Effector CD4-positive, alpha-beta T cell (primary cell): Measurements from ENCODE around the gene VWA3A.
"Not testable (repeated sequence)": the region's sequence is repeated elsewhere in the genome, so short reads cannot be mapped to it uniquely, and the experiment has no call there.

ENCODE experiments used
- DNase-seq: peaks from one replicate; pipeline ENCODE4 v3.0.0-alpha.2; 2020

The VWA3A gene

DNA sequence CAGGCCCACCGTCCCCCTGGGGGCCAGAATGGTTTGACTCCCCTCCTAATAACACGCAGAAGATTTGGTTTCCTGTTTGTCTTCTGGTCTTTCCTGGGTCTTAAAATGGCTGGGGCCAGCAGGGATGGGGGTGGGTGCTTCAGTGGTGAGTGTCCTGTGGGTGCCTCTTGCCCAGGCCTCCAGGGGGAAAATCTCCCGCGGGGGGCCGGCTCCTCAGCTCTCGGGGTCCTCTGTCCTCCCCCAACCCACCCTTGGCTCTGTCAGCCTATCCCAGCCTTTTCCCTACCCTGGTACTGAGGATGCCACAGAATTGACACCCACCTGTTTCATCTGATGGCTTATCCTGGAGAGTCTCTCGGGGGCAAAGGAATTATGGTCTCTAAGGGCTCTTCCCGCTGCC lies 46.1 kb downstream of the VWA3A start:
- no peak for DNase-seq

DNA sequence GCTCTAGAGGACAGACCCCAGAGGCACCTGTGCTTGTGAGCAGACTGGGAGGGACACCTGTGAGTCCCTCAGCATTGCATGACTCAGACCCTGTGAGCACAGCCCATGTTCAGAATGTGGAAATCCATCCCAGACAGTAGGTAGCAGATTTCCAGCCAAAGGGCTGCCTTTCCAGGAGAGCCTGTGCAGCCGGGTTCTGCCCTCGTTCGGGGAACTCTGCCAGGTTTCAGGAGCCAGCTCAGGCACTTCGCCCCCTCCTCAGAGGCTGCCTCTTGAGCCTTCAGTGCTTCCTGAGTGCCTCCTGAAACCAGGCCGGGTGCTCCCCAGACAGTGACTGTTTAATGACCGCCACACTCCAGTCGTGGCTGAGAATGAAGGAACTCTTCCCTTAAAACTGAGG lies 46.7 kb downstream of the VWA3A start:
- DNase-seq = no peak

DNA sequence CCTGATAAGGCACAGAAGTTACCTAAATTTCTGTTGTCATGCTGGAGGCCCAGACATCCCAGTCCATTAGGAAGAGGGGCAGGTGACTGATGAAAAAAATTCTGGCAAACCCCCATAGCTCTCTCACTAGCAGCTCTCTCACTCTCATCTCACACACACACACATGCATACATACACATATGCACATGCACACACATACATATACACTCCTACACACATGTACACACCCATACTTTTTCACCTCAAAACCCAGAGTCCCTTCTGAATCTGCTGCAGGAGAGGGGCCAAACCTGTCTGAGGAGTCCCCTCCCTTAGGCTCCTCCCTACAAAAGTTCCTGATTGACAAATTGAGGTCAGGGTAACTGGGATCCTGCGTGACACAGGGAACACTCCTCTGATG lies 47.4 kb downstream of the VWA3A start:
- DNase-seq = no peak

DNA sequence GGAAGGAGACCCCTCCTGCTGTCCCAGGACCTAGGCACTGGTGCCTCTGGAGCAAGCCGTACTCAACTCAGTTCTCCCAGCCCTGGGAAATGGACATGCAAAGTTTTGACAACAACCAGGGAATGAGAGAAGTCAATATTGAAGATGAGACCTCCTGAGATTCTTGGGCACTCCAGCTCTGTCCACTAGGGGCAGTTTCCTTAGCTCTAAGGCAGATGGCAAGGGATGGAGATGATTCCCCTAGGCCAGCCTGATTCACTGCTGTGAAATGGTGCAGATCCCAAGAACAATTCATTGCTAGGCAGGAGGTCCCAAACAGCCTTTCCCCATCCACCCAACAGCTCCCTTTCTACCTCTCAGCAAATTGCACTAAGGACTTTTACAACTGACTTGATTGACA lies 49.4 kb downstream of the VWA3A start:
- no peak for DNase-seq

DNA sequence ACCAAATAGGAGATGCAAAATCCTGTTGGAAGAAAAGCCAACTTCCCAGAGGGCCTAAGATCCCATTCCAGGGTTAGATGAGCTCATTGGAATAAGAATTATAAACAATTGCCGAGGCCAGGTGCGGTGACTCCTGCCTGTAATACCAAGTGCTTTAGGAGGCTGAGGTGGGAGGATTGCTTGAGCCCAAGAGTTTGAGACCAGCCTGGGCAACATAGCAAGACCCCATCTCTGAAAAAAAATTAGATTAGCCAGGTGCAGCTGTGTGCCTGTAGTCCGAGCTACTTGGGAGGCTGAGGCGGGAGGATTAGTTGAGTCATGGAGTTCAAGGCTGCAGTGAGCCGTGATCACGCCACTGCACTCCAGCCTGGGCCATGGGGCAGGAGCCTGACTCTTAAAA lies 52.2 kb downstream of the VWA3A start:
- no peak for DNase-seq

DNA sequence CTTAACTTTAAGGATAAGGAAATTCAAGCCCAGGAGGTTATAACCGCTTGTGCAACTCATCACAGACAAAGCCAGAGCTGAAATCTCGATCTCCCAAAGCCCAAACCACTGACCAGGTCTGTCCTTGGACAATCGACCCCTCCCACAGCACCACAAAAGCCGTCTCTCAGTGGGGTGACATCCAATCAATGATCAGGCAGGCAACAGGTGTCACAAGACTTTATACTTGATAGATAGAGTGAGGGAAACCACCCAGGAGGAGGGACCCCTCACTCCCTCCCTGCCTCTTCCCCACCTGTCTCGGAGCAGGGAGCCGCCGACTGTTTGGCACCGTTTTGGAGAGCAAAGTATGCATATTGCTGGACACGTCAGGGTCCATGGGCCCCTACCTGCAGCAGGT lies 55.5 kb downstream of the VWA3A start:
- no peak for DNase-seq

DNA sequence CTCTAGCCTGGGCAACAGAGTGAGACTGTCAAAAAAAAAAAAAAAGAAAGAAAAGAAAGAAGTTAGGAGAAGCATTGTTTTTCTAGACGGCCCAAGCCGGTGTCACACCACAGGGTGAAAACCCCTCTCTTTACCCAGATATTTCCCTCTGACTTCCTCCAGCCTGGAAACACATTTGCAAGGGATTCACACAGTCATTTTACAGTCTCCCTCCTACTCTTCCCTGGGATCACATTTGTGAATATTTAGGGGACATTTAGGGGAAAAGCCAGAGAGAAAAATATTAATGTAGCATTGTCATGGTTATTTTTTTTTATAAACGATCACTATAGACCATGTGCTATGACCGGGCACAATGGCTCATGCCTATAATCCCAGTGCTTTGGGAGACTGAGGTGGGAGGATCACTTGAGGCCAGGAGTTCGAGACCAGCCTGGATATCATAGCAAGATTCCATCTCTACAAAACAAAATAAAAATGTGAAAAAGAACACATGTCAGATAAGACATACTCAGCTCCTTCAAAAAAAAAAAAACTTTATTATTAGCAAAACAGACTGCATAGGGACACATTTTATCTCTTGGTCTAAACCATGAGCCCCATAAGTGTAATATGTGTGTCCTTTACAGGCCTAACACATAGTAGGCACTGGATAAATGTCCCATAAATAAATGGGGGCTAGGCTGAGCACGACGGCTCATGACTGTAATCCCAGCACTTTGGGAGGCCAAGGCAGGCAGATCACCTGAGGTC lies 59.1 kb downstream of the VWA3A start:
- no peak for DNase-seq

DNA sequence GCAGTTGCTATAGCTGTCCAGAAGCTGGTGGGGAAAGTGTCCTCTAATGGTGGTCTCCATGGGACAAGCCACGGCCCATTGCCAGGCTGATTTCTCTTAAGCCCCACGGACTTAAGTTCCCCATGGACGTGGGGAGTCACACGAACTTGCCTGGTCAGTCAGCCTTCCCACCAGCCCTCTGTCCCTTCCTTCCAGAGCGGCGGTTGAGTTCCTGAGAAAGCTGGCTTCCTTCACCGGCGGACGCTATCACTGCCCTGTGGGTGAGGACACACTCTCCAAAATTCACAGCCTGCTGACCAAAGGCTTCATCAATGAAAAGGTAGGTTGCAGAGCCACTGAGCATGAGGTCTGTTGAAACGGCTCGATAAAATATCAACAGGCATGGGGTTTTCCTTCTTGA lies 60.0 kb downstream of the VWA3A start:
- no peak for DNase-seq

DNA sequence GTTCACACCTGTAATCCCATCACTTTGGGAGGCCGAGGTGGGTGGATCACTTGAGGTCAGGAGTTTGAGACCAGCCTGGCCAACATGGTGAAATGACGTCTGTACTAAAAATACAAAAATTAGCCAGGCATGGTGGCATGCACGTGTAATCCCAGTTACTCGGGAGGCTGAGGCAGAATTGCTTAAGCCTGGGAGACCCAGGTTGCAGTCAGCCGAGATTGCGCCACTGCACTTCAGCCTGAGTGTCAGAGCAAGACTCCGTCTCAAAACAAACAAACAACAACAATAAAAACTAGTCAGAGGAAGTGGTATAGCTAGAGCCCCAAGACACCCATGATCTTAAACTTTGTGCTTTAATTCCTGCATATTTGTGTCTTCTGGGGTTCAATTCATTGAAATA lies 60.7 kb downstream of the VWA3A start:
- not testable (repeated sequence) for DNase-seq

DNA sequence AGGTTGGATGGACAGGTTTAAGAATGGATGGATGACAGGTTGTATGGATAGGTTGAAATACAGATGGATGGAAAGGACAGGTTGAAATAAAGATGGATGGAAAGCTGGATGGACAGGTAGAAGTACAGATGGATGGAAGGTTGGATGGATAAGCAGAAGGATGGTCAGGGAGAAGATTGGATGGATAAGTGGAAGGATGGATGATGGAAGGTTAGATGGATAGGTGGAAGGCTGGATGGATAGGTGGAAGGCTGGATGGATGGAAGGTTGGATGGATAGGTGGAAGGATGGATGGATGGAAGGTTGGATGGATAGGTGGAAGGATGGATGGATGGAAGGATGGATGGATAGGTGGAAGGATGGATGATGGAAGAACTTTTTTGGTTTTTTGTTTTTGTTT lies 69.1 kb downstream of the VWA3A start:
- DNase-seq = no peak

DNA sequence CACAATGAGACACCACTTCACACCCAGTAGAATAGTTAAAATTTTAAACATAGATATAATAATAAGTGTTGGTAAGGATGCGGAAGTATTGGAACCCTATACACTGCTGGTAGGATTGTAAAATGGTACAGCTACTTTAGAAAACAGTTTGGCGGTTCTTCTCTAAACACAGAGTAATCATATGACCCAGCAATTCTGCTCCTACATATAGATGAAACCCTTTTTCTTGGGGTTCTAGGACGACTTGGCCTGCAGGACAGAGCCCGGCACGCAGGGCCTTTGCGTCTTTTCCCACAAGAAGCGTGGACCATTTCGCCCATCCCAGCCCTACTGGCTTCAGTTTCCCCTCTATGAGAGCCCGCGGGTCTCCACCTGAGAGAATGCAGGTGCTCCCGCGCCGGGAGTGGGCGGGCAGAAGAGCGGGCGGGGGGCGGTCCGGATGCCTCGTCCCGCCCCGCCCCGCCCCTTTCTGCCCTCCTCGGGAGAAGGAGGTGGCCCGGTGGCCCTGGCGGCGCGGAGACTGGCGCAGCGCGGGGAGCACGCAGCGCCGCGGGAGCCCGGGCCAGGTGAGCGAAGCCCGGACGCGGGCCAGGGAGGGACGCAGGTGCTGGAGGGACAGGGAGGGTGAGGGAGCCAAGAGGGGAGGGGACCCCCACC lies 69.8 kb downstream of the VWA3A start, which contains the start of gene SDR42E2:
TSS of gene SDR42E2 (plus strand) at position 508 of the 657 bp plus-strand sequence. CDS start 3,077 bp downstream, outside the sequence.
- peak; percentile 20 for DNase-seq

DNA sequence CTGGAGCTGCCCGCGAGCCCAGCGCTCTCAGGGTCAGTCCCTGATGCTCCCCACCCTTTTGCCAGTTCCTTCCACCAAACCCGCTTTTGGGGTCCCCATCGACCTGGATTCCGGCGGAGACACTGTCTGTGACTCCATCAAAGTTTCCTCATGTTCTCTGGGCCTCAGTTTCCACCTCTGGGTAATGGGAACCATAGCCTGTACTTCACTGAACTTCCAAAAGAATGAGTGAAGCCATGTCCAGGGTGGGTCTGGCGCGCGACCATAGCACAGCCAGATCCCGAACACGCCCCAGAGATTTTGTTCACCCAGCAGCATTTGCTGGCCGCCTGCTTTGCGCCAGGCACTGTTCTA lies 70.3 kb downstream of the VWA3A start:
- no peak for DNase-seq

DNA sequence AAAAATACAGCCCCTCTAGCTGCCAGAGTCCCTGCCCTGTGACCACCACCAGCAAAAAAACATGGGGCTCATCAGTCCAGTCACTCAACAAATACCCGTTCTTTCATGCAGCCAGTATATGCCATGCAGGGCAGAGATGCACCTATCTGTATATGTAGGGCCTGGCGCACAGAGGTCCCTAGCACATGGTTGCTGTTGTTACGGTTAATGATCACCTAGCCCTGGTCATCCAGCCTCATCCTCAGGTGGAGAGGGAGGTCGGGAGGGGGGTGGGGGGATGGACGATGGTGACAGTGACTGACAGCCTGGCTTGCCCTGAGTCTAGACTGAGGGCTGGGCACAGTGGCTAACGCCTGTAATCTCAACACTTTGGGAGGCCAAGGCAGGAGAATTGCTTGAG lies 71.5 kb downstream of the VWA3A start:
- DNase-seq = no peak

DNA sequence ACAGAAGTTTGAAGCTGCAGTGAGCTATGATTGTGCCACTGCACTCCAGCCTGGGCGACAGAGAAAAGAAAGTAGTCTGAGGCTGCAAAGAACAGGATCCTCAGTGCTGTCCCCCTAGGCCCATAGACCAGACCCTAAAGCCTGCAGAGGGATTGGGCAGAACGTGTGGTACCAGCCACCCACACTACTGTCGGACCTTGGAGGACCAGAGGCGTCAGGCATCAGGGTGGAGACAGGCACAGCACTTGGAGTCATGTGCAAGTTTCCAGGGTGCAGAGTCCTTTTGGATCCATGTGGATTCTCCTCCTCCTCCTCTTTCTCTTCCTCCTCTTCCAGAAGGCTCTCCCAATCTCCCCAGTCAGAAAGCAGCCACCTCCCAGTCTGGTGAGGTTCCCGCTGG lies 72.1 kb downstream of the VWA3A start:
- no peak for DNase-seq

DNA sequence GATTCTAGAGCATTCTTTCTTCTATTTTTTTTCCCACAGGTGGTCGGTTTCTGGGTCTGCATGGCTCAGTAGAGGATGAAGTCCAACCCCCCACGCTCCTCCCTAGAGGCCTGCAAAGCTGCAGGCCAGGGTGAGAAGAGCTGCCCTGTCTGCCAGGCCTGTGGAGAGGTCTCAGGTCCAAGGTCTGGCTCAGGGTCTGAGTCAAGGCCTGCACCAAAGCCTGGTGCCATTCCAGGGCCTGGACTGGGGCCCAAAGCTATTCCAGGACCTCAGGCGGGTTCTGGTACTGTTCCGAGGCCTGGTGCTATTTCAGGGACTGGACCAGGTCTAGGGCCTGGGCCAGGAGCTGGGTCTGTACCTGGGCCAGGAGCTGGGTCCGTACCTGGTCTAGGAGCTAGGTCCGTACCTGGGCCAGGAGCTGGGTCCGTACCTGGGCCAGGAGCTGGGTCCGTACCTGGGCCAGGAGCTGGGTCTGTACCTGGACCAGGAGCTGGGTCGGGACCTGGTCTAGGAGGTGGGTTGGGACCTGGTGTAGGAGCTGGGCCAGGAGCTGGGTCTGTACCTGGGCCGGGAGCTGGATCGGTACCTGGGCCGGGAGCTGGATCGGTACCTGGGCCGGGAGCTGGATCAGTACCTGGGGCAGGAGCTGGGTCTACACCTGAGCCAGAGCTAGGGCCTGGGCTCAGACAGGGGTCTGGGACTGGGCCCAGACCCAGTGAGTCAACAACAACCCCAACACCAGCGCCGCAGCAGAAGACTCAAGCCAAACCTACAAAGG lies 73.4 kb downstream of the VWA3A start:
- DNase-seq = no peak

DNA sequence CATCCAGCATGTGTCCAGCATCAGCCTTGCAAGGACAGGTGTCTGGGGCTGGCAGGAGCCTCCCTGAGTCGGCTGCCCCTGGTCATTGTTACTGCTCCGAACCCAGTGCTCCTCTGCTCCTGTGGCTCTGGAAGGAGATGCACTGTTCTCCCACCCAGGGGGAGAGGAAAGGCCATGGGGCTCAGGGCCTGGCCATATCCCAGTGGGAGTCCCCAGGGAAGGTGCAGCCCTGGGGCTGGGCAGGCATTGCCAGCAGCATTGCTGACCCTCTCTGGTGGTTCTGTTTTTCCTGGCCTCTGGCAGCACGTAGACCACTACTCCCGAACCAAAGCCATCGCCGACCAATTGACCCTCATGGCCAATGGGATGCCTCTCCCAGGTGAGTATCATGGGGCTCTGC lies 79.6 kb downstream of the VWA3A start:
- DNase-seq = no peak

DNA sequence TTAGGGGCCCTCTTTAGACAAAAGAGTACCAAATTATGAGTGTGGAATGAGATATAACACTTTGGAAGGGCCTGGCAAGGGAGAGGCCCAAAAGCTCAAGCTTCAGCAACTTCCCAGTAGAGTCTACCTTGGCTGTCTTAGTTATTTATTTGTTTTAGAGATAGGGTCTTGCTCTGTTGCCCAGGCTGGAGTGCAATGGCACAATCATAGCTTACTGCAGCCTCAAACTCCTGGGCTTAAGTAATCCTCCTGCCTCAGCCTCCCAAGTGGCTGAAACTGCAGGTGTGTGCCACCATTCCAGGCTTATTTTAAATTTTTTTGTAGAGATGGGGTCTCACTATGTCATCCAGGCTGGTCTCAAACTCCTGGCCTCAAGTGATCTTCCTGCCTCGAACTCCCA lies 80.3 kb downstream of the VWA3A start:
- not testable (repeated sequence) for DNase-seq

DNA sequence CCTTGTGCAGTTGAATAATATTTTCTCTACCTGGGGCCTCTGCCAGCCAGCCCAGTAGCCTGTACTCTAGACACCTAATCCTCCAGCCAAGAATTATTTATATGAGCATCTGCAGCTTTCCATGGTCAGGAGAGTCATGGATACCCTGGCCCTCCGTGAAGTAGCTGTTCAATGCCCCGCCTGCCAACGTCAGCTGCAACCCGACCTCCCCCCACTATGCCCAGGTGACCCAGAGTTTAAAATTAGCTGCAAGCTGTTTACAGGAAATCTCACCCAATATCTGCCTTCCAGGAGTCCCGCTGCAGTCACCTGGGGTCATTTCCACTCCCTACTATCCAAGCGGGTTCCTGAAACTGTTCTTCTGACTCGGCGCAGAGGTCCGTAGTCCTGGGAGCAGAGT lies 82.3 kb downstream of the VWA3A start:
- DNase-seq = no peak

DNA sequence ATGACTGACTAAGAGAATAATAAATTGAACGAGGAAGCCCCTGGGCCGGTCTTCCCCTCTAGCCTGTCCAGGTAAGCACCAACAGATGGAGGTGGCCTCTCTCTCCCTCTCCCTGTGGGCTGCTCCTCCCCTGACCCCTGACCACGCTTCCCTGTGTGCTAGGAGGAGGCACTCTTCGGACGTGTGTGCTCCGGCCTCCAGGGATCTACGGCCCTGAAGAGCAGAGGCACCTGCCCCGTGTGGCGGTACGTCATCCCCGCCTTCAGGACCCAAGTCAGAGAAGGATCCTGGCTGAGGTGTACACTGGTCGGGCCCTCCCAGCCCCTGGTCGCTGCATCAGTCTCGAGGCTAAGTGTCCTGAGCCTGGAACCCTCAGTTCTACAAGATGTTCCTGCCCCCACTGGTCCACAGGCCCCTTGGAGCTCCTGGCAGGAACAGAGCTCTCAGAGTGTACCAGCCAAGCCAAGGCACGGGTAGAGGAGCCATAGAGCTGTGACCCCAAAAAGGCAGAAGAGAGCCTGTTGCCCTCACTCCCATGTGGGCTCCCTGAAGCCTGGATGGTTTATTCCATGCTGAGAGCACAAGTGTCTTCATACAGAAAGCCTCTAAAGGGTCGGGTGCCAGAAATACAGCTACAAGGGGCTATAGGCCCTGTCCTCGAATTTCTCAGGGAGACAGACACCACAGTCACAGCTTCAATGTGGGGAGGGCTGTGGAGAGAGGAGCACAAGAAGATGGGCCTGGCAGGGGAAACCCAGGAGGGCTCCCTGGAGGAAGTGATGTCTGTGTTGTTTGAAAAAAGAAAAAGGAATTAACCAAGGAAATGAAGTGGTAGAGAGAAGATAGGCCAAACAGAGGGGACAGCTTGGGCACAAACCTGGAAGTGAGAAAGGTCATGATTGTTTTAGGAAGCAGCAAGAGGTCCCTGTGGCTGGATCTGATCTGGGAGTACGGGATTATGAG lies 85.9 kb downstream of the VWA3A start:
- DNase-seq = no peak

DNA sequence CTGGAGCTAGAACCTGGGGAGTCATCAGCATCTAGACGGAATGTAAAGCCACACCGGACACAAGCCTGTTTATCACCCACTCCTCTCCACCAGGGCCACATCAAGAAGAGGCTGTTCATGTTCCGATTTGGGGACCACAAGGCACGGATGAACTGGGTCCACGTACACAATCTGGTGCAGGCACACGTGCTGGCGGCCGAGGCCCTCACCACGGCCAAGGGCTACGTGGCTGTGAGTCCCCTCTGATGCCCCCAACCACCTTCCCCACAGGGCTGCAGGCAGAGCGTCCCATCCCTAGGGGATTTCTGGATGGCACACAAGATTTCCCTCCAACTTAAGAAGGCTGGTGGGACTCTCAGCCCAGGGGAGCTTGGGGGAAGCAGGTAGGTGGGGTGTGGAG lies 89.1 kb downstream of the VWA3A start:
- DNase-seq = no peak

DNA sequence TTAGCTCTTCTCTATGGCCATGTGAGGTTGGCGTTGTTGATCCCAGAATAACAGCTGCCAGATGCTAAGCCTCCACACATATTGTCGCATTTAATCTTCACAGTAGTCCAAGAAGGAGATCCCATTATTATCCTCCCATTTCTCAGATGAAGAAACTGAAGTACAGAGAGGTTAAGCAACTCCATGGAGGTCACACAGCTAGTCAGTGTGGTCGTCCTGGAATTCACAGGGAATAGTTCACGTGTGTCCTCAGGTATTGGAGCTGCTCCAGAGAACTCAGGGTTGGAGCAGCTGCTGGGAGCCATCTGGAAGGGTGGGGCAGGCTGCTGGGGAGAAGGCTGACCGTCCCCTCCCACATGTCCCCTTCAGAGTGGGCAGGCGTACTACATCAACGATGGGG lies 89.5 kb downstream of the VWA3A start:
- DNase-seq = no peak

DNA sequence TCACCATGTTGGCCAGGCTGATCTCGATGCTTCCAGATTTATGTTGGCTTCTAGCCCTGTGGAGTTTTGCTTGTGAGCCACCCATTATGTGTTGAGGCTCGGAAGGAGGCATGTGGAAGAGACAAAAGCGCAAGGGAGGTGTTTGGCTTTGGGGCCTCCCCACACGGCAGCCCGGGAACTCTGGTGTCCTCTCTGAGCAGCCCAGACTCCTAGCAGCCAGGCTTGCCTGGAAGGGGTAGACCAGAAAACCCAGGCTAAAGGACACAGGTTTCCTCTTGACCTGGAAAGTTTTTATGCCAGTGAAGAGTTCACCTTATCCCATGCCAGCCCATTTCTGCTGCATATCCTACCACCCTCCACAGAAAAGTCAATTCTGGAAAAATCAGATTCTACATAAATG lies 91.0 kb downstream of the VWA3A start:
- DNase-seq = no peak
